AG09309 (cell line): ENCODE data around the gene IFT81.

Source experiments
- DNase-seq: peaks from one replicate; pipeline ENCODE4 v3.0.0-alpha.2; 2010; ENCODE audit warnings: low read depth
- H3K4me3 ChIP-seq: 2 replicates; pipeline ENCODE4 v1.5.1; 2011; ENCODE audit warnings: mild to moderate bottlenecking, low read depth, low read length, moderate library complexity; ENCODE audit not compliant: control insufficient read depth
- TF ChIP-seq, protein P1 (sequence below): IDR thresholded peaks from 2 replicates; pipeline ENCODE4 v1.5.1; 2011; ENCODE audit warnings: mild to moderate bottlenecking, low read depth, low read length, inconsistent platforms; ENCODE audit not compliant: insufficient read depth, control insufficient read depth; ENCODE audit errors: missing control alignments

Gene IFT81

DNA sequence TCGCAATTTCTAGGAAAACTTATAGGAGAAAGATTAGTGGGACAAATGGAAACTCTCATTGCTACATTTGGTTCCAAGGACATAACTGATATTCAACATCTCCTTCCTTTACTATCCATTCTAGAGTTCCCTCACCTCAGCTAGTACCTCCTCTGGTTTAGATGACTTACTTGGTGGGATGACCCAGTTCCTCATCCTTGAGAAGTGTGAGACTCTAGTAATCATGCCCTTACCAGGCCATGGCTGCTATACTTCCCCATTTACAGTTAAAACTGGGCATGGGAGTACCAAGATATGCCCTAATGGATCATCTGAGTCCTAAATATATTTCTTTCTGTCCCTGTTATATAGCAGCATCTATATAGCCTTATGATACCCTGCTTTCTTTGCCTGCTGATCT lies 58.1 kb downstream of the IFT81 start:
- DNase-seq, result no peak
- no peak overlapping the region for H3K4me3 ChIP-seq
- TF ChIP-seq, protein P1, sequence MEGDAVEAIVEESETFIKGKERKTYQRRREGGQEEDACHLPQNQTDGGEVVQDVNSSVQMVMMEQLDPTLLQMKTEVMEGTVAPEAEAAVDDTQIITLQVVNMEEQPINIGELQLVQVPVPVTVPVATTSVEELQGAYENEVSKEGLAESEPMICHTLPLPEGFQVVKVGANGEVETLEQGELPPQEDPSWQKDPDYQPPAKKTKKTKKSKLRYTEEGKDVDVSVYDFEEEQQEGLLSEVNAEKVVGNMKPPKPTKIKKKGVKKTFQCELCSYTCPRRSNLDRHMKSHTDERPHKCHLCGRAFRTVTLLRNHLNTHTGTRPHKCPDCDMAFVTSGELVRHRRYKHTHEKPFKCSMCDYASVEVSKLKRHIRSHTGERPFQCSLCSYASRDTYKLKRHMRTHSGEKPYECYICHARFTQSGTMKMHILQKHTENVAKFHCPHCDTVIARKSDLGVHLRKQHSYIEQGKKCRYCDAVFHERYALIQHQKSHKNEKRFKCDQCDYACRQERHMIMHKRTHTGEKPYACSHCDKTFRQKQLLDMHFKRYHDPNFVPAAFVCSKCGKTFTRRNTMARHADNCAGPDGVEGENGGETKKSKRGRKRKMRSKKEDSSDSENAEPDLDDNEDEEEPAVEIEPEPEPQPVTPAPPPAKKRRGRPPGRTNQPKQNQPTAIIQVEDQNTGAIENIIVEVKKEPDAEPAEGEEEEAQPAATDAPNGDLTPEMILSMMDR, result no peak

DNA sequence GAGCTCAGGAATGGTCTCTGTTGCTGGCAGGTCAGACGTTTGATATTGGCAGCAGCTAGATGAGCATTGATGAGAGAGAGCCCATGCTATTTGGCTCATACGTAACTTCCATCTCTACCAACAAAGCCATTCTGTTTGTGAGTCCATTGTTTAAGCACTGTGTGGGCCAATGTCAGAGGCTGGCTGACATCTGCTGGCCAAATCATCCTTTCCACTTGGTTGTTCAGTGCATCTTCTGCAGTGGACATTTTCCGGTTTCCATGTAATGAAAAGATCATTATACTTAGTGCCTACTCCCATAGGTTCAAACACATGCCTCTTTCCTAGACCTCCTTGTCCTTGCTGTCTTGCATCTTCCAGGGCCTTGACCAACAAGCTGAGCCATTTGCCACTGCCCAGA lies 59.2 kb downstream of the IFT81 start:
- DNase-seq, result no peak
- TF ChIP-seq, protein P1, result no peak

DNA sequence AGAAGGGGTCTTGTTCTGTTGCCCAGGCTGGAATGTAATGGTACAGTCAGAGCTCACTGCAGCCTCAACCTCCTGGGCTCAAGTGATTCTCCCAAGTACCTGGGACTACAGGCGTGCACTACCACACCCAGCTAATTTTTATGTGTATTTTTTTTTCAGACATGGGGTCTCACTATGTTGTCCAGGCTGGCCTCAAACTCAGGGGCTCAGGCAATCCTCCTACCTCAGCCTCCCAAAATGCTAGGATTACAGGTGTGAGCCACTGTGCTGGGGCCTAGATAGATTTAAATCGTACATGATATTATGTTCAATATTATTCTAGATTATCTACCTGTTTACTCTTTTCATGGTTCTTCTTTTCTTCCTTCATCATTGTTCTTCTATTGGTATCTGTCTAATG lies 61.5 kb downstream of the IFT81 start:
- no peak for DNase-seq
- TF ChIP-seq, protein P1, result no peak
- H3K4me3 ChIP-seq, result no peak overlapping the region

More for the DNA sequence above, 59.2 kb downstream of the IFT81 start:
- H3K4me3 ChIP-seq, result no peak overlapping the region

DNA sequence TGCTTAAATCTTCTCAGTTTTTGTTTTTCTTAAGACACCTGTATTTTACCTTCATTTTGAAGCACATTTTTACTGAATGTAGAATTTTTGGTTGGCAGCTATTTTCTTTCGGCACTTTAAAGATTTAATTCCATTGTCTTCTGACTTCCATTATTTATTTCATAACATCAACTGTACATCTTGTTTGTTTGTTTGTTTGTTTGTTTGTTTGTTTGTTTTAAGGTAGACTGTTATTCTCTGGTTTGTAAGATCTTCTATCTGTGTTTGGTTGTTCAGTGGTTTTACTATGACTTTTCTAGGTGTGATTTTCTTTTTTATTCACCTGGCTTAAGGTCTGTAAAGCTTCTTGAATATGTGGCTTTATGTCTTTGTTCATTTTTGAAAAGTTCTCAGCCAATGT lies 61.9 kb downstream of the IFT81 start:
- H3K4me3 ChIP-seq, result no peak overlapping the region
- TF ChIP-seq, protein P1, result no peak
- no peak for DNase-seq

DNA sequence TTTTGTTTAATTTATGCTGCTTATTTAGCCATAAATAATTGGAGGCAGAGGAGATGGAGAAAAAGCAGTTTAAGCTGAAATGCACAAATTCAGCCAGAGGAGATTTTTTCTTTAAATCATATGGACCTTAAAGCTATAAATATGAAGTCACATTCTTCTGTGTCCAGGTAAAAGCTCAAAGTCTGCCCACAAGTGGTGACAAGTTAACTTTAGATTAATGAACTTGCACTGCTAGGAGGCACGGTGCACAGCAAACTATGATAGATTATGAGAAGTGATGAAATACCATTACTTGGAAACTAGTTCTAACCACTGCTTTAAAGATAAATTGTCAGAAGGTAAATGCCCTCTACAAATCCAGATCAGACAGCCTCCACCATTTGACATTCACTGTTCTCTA lies 69.0 kb downstream of the IFT81 start:
- no peak for DNase-seq
- TF ChIP-seq, protein P1, result no peak

DNA sequence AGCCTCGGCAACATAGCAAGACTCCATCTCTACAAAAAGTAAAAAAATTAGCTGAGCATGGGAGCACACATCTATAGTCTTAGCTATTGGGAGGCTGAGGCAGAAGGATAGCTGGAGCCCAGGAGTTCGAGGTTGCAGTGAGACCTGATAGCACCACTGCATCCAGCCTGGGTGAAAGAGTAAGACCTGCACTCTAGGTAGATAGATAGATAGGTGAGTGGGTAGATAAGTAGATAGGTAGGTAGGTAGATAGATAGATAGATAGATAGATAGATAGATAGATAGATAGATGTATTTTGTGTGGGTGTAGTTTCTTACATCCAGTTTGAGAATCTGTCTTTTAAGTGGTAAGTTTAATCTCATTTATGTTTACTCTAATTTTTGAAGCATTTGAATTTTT lies 72.8 kb downstream of the IFT81 start:
- no peak overlapping the region for H3K4me3 ChIP-seq
- TF ChIP-seq, protein P1, result no peak
- no peak for DNase-seq

More for the DNA sequence above, 69.0 kb downstream of the IFT81 start:
- H3K4me3 ChIP-seq, result no peak overlapping the region

DNA sequence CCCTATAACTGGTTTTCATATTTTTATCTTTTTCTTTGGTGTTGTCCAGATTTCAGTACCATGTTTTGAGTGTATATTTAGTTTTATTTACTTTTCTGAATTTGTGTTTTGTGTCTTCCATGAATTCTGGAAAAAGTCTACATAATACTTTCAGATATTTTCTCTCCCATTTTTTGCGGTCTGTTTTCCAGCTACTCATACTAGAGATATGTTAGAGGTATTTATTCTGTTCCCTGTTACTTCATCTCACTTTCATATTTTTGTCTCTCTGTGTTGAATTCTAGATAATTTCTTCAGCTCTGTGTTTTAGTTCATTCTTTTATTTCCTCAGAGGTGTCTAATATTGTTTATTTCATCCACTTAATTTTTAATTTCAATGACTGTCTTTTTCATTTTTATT lies 74.2 kb downstream of the IFT81 start:
- TF ChIP-seq, protein P1, result no peak
- no peak overlapping the region for H3K4me3 ChIP-seq
- DNase-seq, result no peak
